ENCODE results near the gene JAKMIP2. TPM values are rescaled to one million over a fixed set of nuclear protein-coding genes. Genes with fewer than 3 reads are reported as not detected.
A peak's percentile ranks its signal among the peaks of the same experiment; 100 is the strongest.

Gene JAKMIP2
- total RNA-seq, 1 experiment from 2014 or later: 39.5 TPM

DNA sequence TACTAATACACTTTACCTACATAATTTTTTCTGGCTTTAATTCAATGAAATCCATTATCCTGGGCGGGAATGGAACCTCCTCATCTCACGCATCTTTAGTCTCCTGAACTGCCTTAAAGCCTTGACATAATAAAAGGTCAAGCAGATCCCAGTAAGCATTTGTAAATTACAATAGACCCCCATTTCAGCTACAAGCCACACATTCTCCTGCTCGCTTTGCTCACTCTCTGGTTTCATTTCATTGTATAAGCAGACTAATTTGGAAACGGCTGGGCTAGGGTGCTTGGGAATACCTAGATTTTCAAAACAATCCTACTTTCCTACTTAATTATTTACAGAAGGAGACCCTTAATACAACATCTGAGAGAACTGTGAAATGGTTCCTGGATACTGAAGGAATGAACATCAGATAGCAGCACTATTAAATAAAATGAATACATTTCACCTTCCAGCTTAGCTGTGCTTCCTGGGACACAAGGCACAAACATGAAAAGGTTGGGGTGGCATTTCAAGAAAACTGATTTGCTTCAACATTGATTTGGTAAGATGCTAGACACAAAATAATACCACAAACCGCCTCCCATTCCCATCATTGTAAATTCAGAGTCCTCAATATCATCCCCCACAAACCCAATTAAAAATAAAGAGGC is 1.5 kb downstream of the JAKMIP2 start:
- Histone ChIP-seq H3K36me3 (ENCODE audit: insufficient read depth, low read length) (peaks cover 25% of the 10 kb centered on the region), H3K27me3 (ENCODE audit: low read length) (no peaks in the 10 kb centered on the region), H3K27ac (ENCODE audit: low read length) (peak overlapping the region; percentile 96), H2AFZ (ENCODE audit: low read length) (no peak overlapping the region), H3K4me3 (ENCODE audit: low read length) (peak overlapping the region; percentile 82), H3K9ac (ENCODE audit: low read length) (peak overlapping the region; percentile 86), H3K4me2 (ENCODE audit: low read depth, low read length, poor library complexity, severe bottlenecking) (peak overlapping the region; percentile 89), H4K20me1 (ENCODE audit: insufficient read depth, low read depth, low read length) (no peaks in the 10 kb centered on the region; the same call in 1 of the 2 replicates), H3K9me3 (ENCODE audit: low read length) (peaks cover 7% of the 10 kb centered on the region; the same call in 1 of the 2 replicates), H3K4me1 (ENCODE audit: low read length) (peaks cover 34% of the 10 kb centered on the region), H3K79me2 (ENCODE audit: low read length) (peaks cover 63% of the 10 kb centered on the region), H3K9me2 (replicated peaks; ENCODE audit: insufficient read depth, low read length) (no peaks in the 10 kb centered on the region)
- peak; percentile 62 for DNase-seq

DNA sequence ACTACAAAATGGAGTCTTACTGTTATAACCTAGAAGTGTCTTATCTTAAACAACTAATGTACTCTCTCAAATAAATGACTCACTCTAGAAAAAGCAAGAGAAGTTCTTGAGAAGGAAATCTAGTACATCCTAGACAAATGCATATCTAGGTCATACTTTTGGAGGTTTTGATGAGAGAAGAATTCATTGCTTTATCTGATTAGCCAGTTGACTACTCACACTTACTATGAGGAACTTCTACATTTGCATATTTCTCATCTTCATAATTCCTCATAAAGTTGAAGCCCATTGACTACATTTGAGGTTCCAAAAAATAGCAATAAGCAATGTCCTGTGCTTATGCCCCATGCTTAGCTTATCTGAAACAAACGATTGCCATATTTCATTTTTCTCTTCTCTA is 2.8 kb downstream of the JAKMIP2 start:
- peaks cover 7% of the 10 kb centered on the region; the same call in 1 of the 2 replicates for H3K9me3 ChIP-seq (ENCODE audit: low read length)
- H3K36me3 ChIP-seq (ENCODE audit: insufficient read depth, low read length): peaks cover 31% of the 10 kb centered on the region
- H3K9ac ChIP-seq (ENCODE audit: low read length): peak overlapping the region; percentile 86; the same call in 1 of the 2 replicates
- peak overlapping the region; percentile 89 for H3K4me2 ChIP-seq (ENCODE audit: low read depth, low read length, poor library complexity, severe bottlenecking)
- peak overlapping the region; percentile 82 for H3K4me3 ChIP-seq (ENCODE audit: low read length)
- peaks cover 34% of the 10 kb centered on the region for H3K4me1 ChIP-seq (ENCODE audit: low read length)
- no peaks in the 10 kb centered on the region for H3K27me3 ChIP-seq (ENCODE audit: low read length)
- peaks cover 75% of the 10 kb centered on the region for H3K79me2 ChIP-seq (ENCODE audit: low read length)
- H2AFZ ChIP-seq (ENCODE audit: low read length): no peak overlapping the region
- H4K20me1 ChIP-seq (ENCODE audit: insufficient read depth, low read depth, low read length): no peaks in the 10 kb centered on the region; the same call in 1 of the 2 replicates
- no peaks in the 10 kb centered on the region for H3K9me2 ChIP-seq (replicated peaks; ENCODE audit: insufficient read depth, low read length)
- peak overlapping the region; percentile 96 for H3K27ac ChIP-seq (ENCODE audit: low read length)
- DNase-seq: peak; percentile 63

DNA sequence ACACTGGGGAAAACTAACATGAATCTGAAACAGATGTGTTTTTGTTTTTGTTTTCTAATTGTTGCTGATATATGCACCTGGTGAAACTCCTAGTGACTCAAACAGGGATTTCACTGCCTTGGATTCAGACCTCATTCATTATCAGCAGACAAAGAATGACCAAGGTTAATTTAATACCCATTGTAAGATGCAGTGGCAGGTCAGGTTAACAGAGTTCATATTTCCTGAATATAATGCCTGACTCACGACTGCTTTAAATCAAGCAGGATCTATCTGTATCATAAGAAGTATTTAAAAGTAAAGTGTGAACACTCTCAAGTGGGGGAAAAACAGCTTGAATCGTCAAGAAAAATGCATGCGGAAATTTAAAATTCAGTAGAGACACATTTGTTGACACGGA is 5.5 kb downstream of the JAKMIP2 start:
- Histone ChIP-seq H3K36me3 (ENCODE audit: insufficient read depth, low read length) (peaks cover 31% of the 10 kb centered on the region), H3K79me2 (ENCODE audit: low read length) (peaks cover 98% of the 10 kb centered on the region), H2AFZ (ENCODE audit: low read length) (no peak overlapping the region), H3K4me3 (ENCODE audit: low read length) (no peak overlapping the region), H3K27ac (ENCODE audit: low read length) (no peak overlapping the region), H3K4me1 (ENCODE audit: low read length) (peaks cover 27% of the 10 kb centered on the region), H4K20me1 (ENCODE audit: insufficient read depth, low read depth, low read length) (no peaks in the 10 kb centered on the region; the same call in 1 of the 2 replicates), H3K9me2 (replicated peaks; ENCODE audit: insufficient read depth, low read length) (no peaks in the 10 kb centered on the region), H3K27me3 (ENCODE audit: low read length) (no peaks in the 10 kb centered on the region), H3K4me2 (ENCODE audit: low read depth, low read length, poor library complexity, severe bottlenecking) (no peak overlapping the region), H3K9me3 (ENCODE audit: low read length) (peaks cover 7% of the 10 kb centered on the region; the same call in 1 of the 2 replicates), H3K9ac (ENCODE audit: low read length) (no peak overlapping the region)
- DNase-seq: no peak

DNA sequence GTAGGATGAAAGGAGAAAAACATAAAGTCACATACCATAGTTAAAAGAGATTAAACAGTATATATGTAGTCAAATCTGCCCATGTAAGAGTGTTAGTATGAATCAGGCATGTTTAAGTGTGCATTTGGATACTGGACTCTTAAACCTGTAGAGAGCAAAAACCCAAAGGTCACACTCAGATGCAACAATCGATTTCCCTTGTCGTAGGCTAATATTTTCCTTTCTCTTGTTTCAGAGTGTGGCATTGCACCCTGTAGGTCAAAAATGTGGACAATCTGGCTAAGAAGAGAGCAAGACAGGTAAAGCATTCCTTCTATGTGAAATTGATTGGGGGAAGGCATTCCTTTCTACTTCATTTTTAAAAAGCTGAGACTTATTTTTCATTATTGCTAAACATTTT is 8.9 kb downstream of the JAKMIP2 start:
- Histone ChIP-seq H4K20me1 (ENCODE audit: insufficient read depth, low read depth, low read length) (no peaks in the 10 kb centered on the region), H3K4me1 (ENCODE audit: low read length) (peaks cover 21% of the 10 kb centered on the region), H3K79me2 (ENCODE audit: low read length) (peaks cover 98% of the 10 kb centered on the region), H3K4me3 (ENCODE audit: low read length) (no peak overlapping the region), H3K27me3 (ENCODE audit: low read length) (no peaks in the 10 kb centered on the region), H3K36me3 (ENCODE audit: insufficient read depth, low read length) (peaks cover 29% of the 10 kb centered on the region), H3K27ac (ENCODE audit: low read length) (no peak overlapping the region), H3K9me3 (ENCODE audit: low read length) (peaks cover 4% of the 10 kb centered on the region; the same call in 1 of the 2 replicates), H2AFZ (ENCODE audit: low read length) (no peak overlapping the region), H3K9me2 (replicated peaks; ENCODE audit: insufficient read depth, low read length) (no peaks in the 10 kb centered on the region), H3K4me2 (ENCODE audit: low read depth, low read length, poor library complexity, severe bottlenecking) (no peak overlapping the region), H3K9ac (ENCODE audit: low read length) (no peak overlapping the region)
- DNase-seq: no peak

DNA sequence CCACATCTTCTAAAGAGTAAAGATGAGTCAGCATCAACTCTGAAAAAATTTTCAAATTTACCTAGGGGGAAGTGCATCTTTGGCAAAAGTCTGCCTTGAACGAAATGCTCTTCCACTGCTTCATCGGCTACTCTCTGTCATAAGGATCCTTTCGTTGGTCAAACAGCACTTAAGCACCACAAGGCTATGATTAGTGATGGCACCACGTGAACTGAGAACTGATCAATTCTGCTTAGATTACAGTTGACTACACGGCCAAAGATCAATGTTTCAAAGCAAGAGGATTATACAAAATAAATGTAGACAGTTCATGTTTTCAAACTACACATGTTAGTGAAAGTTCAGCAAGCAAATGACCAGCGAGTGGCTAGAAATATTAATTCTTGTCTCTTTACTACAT is 9.4 kb downstream of the JAKMIP2 start:
- Histone ChIP-seq H3K9me3 (ENCODE audit: low read length) (peaks cover 4% of the 10 kb centered on the region; the same call in 1 of the 2 replicates), H3K4me2 (ENCODE audit: low read depth, low read length, poor library complexity, severe bottlenecking) (no peak overlapping the region), H3K4me1 (ENCODE audit: low read length) (peaks cover 24% of the 10 kb centered on the region), H3K4me3 (ENCODE audit: low read length) (no peak overlapping the region), H2AFZ (ENCODE audit: low read length) (no peak overlapping the region), H3K79me2 (ENCODE audit: low read length) (peaks cover 98% of the 10 kb centered on the region), H3K9ac (ENCODE audit: low read length) (no peak overlapping the region), H3K27me3 (ENCODE audit: low read length) (no peaks in the 10 kb centered on the region), H3K36me3 (ENCODE audit: insufficient read depth, low read length) (peaks cover 24% of the 10 kb centered on the region), H4K20me1 (ENCODE audit: insufficient read depth, low read depth, low read length) (no peaks in the 10 kb centered on the region), H3K27ac (ENCODE audit: low read length) (no peak overlapping the region), H3K9me2 (replicated peaks; ENCODE audit: insufficient read depth, low read length) (no peaks in the 10 kb centered on the region)
- DNase-seq: no peak

DNA sequence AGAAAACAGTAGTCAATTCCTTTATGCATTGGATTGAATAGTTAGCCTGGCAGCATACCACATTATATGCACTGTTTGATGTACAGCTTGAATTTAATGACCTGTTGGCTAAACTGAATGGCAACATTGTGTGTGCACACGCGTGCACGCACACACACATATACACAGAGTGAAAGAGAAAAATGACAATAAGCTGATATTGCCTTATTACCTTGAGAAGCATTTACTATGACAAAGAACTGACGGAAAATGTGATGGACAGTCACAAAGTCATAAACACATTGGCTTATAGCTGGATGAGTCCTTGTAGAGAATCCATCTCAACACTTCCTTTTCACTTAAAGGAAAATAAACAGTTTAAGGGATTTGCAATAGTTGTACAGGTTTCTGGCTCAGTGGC is 15.5 kb downstream of the JAKMIP2 start:
- peaks cover 38% of the 10 kb centered on the region for H3K4me1 ChIP-seq (ENCODE audit: low read length)
- H3K27ac ChIP-seq (ENCODE audit: low read length): no peak overlapping the region
- H3K9me2 ChIP-seq (replicated peaks; ENCODE audit: insufficient read depth, low read length): no peaks in the 10 kb centered on the region
- H2AFZ ChIP-seq (ENCODE audit: low read length): no peak overlapping the region
- no peak overlapping the region for H3K4me3 ChIP-seq (ENCODE audit: low read length)
- H3K4me2 ChIP-seq (ENCODE audit: low read depth, low read length, poor library complexity, severe bottlenecking): no peak overlapping the region
- H3K9ac ChIP-seq (ENCODE audit: low read length): no peak overlapping the region
- H3K36me3 ChIP-seq (ENCODE audit: insufficient read depth, low read length): 0 out of 2 replicates have a peak, but pooled peaks cover 4% of the 10 kb centered on the region
- peaks cover 95% of the 10 kb centered on the region for H3K79me2 ChIP-seq (ENCODE audit: low read length)
- H3K9me3 ChIP-seq (ENCODE audit: low read length): no peaks in the 10 kb centered on the region
- DNase-seq: no peak
- no peaks in the 10 kb centered on the region for H4K20me1 ChIP-seq (ENCODE audit: insufficient read depth, low read depth, low read length)
- H3K27me3 ChIP-seq (ENCODE audit: low read length): no peaks in the 10 kb centered on the region

DNA sequence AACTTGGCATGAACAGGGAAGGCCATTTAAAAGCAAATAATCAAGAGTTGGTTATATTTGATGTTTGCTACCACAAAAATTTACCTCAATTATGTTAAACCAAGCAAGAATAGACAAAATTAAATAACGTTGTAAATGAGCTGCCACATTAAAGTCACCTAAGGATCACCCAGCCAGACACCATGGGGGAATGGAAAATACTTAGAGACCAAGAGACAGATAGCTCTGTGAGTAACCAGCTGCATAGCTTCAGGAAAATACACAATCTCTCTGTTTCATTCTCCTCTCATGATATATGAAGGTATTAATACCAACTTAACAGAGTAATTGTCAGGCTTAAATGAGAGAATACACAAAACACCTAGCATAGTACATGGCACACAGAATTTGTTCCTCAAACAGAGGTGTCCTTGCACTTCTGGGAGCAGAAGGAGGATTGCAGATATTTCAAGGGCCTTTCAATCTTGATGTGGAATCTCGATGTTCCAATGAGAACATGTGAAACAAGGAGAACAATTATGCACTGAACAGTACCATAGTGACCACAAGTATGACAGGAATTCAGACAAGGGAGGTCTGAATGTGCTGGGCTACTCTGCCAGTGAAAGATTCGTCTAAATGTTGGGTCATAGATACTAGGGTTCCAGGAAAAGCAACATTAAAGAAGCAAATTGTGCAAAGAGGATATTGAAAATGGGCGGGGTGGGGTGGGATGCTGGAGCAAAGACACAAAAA is 18.6 kb downstream of the JAKMIP2 start:
- DNase-seq: no peak
- peaks cover 52% of the 10 kb centered on the region for H3K4me1 ChIP-seq (ENCODE audit: low read length)
- H3K27ac ChIP-seq (ENCODE audit: low read length): no peak overlapping the region; the same call in 1 of the 2 replicates
- H3K4me3 ChIP-seq (ENCODE audit: low read length): no peak overlapping the region
- no peak overlapping the region for H3K9ac ChIP-seq (ENCODE audit: low read length)
- H3K36me3 ChIP-seq (ENCODE audit: insufficient read depth, low read length): no peaks in the 10 kb centered on the region
- H3K27me3 ChIP-seq (ENCODE audit: low read length): no peaks in the 10 kb centered on the region
- no peaks in the 10 kb centered on the region for H3K9me3 ChIP-seq (ENCODE audit: low read length)
- peak overlapping the region; percentile 3 for H3K4me2 ChIP-seq (ENCODE audit: low read depth, low read length, poor library complexity, severe bottlenecking)
- H2AFZ ChIP-seq (ENCODE audit: low read length): no peak overlapping the region
- no peaks in the 10 kb centered on the region for H3K9me2 ChIP-seq (replicated peaks; ENCODE audit: insufficient read depth, low read length)
- H3K79me2 ChIP-seq (ENCODE audit: low read length): peaks cover 93% of the 10 kb centered on the region
- H4K20me1 ChIP-seq (ENCODE audit: insufficient read depth, low read depth, low read length): no peaks in the 10 kb centered on the region

DNA sequence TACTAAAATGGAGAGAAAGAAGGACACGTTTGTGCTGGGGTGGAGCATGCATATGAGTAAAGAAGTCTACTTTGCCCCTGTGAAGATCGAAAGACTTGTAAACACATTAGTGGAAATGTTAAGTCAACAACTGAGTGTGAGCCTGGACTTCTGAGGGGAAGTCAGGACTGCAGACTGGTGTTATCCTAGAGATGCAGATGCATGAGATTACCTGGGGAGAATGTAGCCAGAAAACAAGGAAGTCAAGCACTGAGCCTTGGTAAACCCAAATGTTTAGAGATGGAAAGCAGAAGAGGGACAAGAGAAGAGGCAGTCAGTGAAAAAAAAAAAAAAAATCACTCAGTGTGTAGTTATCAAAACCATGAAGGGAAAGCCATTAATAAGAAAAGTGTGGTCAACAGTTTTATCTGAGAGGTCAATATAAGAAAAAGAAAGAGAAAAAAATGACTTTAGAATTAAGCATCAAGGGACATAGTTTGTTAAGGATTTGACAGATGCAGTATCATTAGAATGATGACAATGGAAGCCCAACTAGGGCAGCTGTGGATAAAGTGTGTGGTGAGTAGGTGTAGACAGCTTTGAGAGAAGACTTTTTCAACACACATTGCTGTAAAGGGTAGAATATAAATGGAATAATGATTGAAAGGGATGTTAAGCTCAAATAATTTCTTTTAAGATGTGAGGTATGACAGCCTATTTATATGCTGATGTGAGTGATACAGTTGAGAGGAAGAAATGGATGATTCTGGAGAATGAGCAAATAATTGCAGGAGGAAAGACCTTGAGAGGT is 22.2 kb downstream of the JAKMIP2 start:
- no peaks in the 10 kb centered on the region for H3K27me3 ChIP-seq (ENCODE audit: low read length)
- H3K4me2 ChIP-seq (ENCODE audit: low read depth, low read length, poor library complexity, severe bottlenecking): no peak overlapping the region
- no peak for DNase-seq
- H3K9ac ChIP-seq (ENCODE audit: low read length): no peak overlapping the region
- H3K4me3 ChIP-seq (ENCODE audit: low read length): no peak overlapping the region
- no peaks in the 10 kb centered on the region for H3K36me3 ChIP-seq (ENCODE audit: insufficient read depth, low read length)
- peaks cover 61% of the 10 kb centered on the region for H3K4me1 ChIP-seq (ENCODE audit: low read length)
- peaks cover 93% of the 10 kb centered on the region for H3K79me2 ChIP-seq (ENCODE audit: low read length)
- H2AFZ ChIP-seq (ENCODE audit: low read length): no peak overlapping the region
- H4K20me1 ChIP-seq (ENCODE audit: insufficient read depth, low read depth, low read length): no peaks in the 10 kb centered on the region
- H3K9me3 ChIP-seq (ENCODE audit: low read length): no peaks in the 10 kb centered on the region
- no peak overlapping the region for H3K27ac ChIP-seq (ENCODE audit: low read length)
- H3K9me2 ChIP-seq (replicated peaks; ENCODE audit: insufficient read depth, low read length): no peaks in the 10 kb centered on the region

All from Karpas-422 (cell line).